ENCODE data around the gene HES1. TPM values are rescaled to one million over a fixed set of nuclear protein-coding genes. Genes with fewer than 3 reads are reported as not detected.

The HES1 gene
- total and polyA plus RNA-seq, 9 of the 15 experiments (the other 6 are each of a cell fraction or from before 2014, with no cell fraction given), result 3.4 to 37.0 (median 19.3) TPM

GRCh38 chr3:194134757-194135515 is 1.0 kb upstream of the HES1 start (continued):
- TF ChIP-seq ZC3H4 (CRISPR knock-in tag; IDR thresholded peaks at IDR 0.05; ENCODE audit: borderline replicate concordance) (no peak), HDAC2 (IDR thresholded peaks at IDR 0.05) (peak; percentile 70; the same call in 1 of the 2 replicates), ZBTB17 (CRISPR knock-in tag; IDR thresholded peaks at IDR 0.05) (no peak), DEAF1 (CRISPR knock-in tag; IDR thresholded peaks at IDR 0.05) (no peak), ZNF311 (CRISPR knock-in tag; IDR thresholded peaks at IDR 0.05) (no peak), U2AF2 (optimal IDR thresholded peaks at IDR 0.05; ENCODE audit: low read depth, low read length) (no peak), NCOA2 (IDR thresholded peaks at IDR 0.05; ENCODE audit: partially characterized antibody in 2 of 2) (no peak), ZNF668 (CRISPR knock-in tag; IDR thresholded peaks at IDR 0.05) (no peak), ZNF444 (CRISPR knock-in tag; IDR thresholded peaks at IDR 0.05) (no peak), RREB1 (CRISPR knock-in tag; IDR thresholded peaks at IDR 0.05) (no peak), ZBTB1 (CRISPR knock-in tag; IDR thresholded peaks at IDR 0.05; ENCODE audit: borderline replicate concordance, low read depth) (peak; percentile 83; the same call in 1 of the 2 replicates), TCF7L2 (IDR thresholded peaks at IDR 0.05; ENCODE audit: low read depth, low read length) (no peak), SIN3A (IDR thresholded peaks at IDR 0.05; ENCODE audit: borderline replicate concordance in 2 of 2, control insufficient read depth in 1 of 2, low read depth in 2 of 2, low read length in 2 of 2) (peak; percentile 59 to 83; a peak in 1 of 4 replicates), TBL1XR1 (IDR thresholded peaks at IDR 0.05; ENCODE audit: low read length in 2 of 2) (peak; percentile 5 to 77; a peak in 1 of 4 replicates), NFYB (IDR thresholded peaks at IDR 0.05; ENCODE audit: extremely low read depth, insufficient read length) (no peak), SRF (CRISPR knock-in tag; IDR thresholded peaks at IDR 0.05) (no peak), POLR2B (IDR thresholded peaks at IDR 0.05; ENCODE audit: low read depth, partially characterized antibody) (no peak), BRD4 (IDR thresholded peaks at IDR 0.05) (no peak), ZNF224 (CRISPR knock-in tag; IDR thresholded peaks at IDR 0.05) (no peak), COPS2 (conservative IDR thresholded peaks at IDR 0.05) (no peak), MAFF (IDR thresholded peaks at IDR 0.05; ENCODE audit: low read length) (no peak), XRCC4 (IDR thresholded peaks at IDR 0.05; ENCODE audit: extremely low read depth, insufficient read depth, insufficient read length) (no peak)
